GM12864 (cell line): ENCODE results near the gene PACS2.

Source experiments
- DNase-seq: peaks from one replicate; pipeline ENCODE4 v3.0.0-alpha.2; 2011; ENCODE audit warnings: low read depth
- H3K4me3 ChIP-seq: 2 replicates; pipeline ENCODE4 v1.5.1; 2011; ENCODE audit warnings: mild to moderate bottlenecking, low read depth, low read length, control low read depth
- TF ChIP-seq, protein P1 (sequence below): IDR thresholded peaks from 2 replicates; pipeline ENCODE4 v1.5.1; 2011; ENCODE audit warnings: low read depth, mild to moderate bottlenecking, moderate library complexity, low read length, control low read depth, inconsistent platforms; ENCODE audit errors: missing control alignments

Gene PACS2

GRCh38 chr14:105314287-105315200 is at the start of gene PACS2:
Gene PACS2, plus strand, starts transcription at chr14:105314748. Its CDS starts 171 bp downstream, at chr14:105314919.
- H3K4me3 ChIP-seq: peak within 1 kb of the TSS; percentile 76
- DNase-seq: peak; percentile 45
- TF ChIP-seq, protein P1, sequence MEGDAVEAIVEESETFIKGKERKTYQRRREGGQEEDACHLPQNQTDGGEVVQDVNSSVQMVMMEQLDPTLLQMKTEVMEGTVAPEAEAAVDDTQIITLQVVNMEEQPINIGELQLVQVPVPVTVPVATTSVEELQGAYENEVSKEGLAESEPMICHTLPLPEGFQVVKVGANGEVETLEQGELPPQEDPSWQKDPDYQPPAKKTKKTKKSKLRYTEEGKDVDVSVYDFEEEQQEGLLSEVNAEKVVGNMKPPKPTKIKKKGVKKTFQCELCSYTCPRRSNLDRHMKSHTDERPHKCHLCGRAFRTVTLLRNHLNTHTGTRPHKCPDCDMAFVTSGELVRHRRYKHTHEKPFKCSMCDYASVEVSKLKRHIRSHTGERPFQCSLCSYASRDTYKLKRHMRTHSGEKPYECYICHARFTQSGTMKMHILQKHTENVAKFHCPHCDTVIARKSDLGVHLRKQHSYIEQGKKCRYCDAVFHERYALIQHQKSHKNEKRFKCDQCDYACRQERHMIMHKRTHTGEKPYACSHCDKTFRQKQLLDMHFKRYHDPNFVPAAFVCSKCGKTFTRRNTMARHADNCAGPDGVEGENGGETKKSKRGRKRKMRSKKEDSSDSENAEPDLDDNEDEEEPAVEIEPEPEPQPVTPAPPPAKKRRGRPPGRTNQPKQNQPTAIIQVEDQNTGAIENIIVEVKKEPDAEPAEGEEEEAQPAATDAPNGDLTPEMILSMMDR: no peak

GRCh38 chr14:105267820-105268548 is 46.6 kb upstream of the PACS2 start:
- no peak for DNase-seq
- TF ChIP-seq, protein P1: no peak
- no peak overlapping the region for H3K4me3 ChIP-seq

DNA sequence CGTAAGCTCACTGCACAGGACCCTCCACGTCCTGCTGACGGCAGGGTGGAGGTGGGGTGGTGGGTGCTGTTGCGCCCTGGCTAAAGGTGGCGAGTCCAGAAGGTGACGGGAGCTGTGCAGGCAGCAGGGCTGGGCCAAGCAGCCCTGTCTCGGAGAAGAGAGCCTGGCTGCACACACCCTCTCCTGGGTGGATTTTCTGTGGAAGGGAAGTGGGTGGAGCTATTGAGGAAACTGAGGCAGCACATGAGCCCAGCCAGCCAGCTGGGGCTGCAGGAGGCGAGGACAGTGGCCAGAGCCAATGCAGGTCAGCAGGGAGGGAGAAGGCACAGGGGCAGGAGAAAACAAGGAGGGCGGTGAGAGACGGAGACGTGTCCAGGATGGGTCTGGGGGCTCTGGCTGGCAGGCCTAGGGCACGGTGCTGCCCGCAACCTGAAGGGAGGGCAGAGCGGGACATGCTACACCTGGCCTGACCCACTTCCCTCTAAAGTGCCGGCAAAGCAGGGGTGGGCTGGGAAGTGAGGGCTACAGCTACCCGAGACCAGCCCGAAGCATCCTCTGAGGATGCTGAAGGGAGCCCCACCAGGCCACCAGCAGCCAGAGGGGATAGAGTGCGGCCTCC is 45.7 kb upstream of the PACS2 start:
- no peak overlapping the region for H3K4me3 ChIP-seq
- no peak for DNase-seq
- TF ChIP-seq, protein P1: no peak

DNA sequence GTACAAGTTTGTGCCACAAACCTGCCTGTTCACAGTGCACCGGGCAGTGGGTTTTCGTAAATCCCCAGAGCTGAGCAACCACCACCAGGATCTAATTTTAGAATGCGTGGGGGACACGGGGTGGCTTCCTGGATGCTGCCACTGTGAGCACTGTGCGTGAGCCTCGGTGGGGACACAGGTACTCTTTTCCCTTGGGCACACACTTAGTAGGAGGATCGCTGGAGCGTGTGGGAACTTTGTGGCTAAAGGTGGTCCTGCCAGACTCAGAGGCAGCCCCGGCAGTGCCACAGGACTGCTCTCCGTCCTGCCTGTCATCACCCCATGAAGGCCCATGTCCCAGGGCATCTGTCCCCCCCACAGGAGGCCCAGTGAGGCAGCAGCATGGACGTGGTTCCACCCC is 45.1 kb upstream of the PACS2 start:
- TF ChIP-seq, protein P1: no peak
- no peak overlapping the region for H3K4me3 ChIP-seq
- DNase-seq: no peak

- no peak overlapping the region for H3K4me3 ChIP-seq
- TF ChIP-seq, protein P1: no peak
- DNase-seq: no peak
Measured at GRCh38 chr14:105271224-105271890, 43.2 kb upstream of the PACS2 start.

DNA sequence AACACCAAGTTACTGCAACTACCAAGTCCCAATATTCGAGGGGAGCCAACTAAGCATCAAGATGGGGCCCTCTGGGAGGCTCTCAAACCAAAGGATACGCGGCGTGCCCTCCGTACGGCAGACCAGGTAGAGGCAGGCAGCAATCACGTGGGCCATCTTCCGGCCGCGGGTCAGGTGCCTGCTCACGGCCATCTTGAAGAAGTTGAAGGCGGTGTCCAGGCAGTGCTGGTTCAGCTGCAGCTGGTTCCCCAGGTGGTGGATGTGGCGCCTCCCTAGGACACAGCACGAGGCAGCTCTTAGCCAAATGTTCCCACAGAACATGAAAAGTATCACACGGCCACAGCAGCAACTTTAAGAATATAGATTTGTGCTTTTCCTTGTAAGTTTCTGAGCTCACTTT is 41.9 kb upstream of the PACS2 start:
- H3K4me3 ChIP-seq: no peak overlapping the region
- no peak for DNase-seq

More for the DNA sequence above, 41.9 kb upstream of the PACS2 start:
- TF ChIP-seq, protein P1: no peak
